Endothelial cell of umbilical vein (primary cell): ENCODE measurements around the gene SLC6A6. TPM values are rescaled to one million over a fixed set of nuclear protein-coding genes. Genes with fewer than 3 reads are reported as not detected.

ENCODE experiments used
- BruUV-seq: library from RNA; stranded (reverse); fragments of 400-500 nt; replicated peaks from 2 replicates; lab custom pipeline; 2021; lab: Mats Ljungman, UMichigan
- CTCF ChIA-PET: fragments of 300-600, 350-600 bp; sonication (Branson Sonifier 250); formaldehyde crosslinking; loops from one replicate; lab custom pipeline; 2021; ENCODE audit warnings: antibody characterized with exemption, inconsistent platforms; lab: Charles Lee
- POLR2A ChIA-PET: fragments of 300-600, 350-600 bp; sonication (Branson Sonifier 250); formaldehyde crosslinking; loops from one replicate; lab custom pipeline; 2021; ENCODE audit warnings: antibody characterized with exemption, inconsistent platforms; lab: Charles Lee
- DNase-seq: peaks from one replicate; pipeline ENCODE4 v3.0.0-alpha.2; 2011; ENCODE audit warnings: low read depth, low spot score
- FAIRE-seq: peaks from 2 replicates; lab custom pipeline; 2011; peaks lifted over from hg19 to GRCh38; lab: Jason Lieb, UNC
- H2AFZ ChIP-seq: 2 replicates; pipeline ENCODE4 v1.6.0; 2012; ENCODE audit warnings: low read depth, low read length, control low read depth, inconsistent platforms
- H3K27ac ChIP-seq: 2 replicates; pipeline ENCODE4 v1.5.1; 2011; ENCODE audit warnings: low read depth, mild to moderate bottlenecking, control low read depth, low read length, moderate library complexity; ENCODE audit not compliant: insufficient read depth
- H3K27me3 ChIP-seq, 2 experiments: 2 replicates each; pipeline versions ENCODE4 v1.6.0 to v1.6.1; 2011; ENCODE audit warnings: low read length in 2 of 2, mixed read lengths in 1 of 2; ENCODE audit not compliant: control insufficient read depth in 2 of 2, insufficient read depth in 2 of 2
- H3K36me3 ChIP-seq, 2 experiments: 2 replicates in 1 of 2; 3 replicates in 1 of 2; pipeline ENCODE4 v1.5.1; 2011; ENCODE audit warnings: low read length in 2 of 2, mild to moderate bottlenecking in 1 of 2, moderate library complexity in 1 of 2; ENCODE audit not compliant: control insufficient read depth in 2 of 2, insufficient read depth in 2 of 2; ENCODE audit errors: extremely low read depth in 1 of 2
- H3K4me1 ChIP-seq: 3 replicates; pipeline ENCODE4 v1.5.1; 2011; ENCODE audit warnings: mild to moderate bottlenecking, low read length; ENCODE audit not compliant: control insufficient read depth, insufficient read depth; ENCODE audit errors: extremely low read depth
- H3K4me2 ChIP-seq: 2 replicates; pipeline ENCODE4 v1.6.1; 2011; ENCODE audit warnings: low read length, control low read depth, mixed read lengths; ENCODE audit not compliant: insufficient read depth
- H3K4me3 ChIP-seq, 3 experiments: fragments of 200-600 bp in 1 of 3; sonication (generic), shearing (Covaris generic) in 1 of 3; replicated peaks in 1 of 3; 2 replicates each; pipeline ENCODE4 v1.5.1; 2011 to 2016; ENCODE audit warnings: control low read depth in 3 of 3, low read length in 3 of 3, mild to moderate bottlenecking in 2 of 3, inconsistent platforms in 1 of 3, low read depth in 1 of 3, moderate library complexity in 1 of 3; ENCODE audit not compliant: insufficient read depth in 1 of 3
- H3K79me2 ChIP-seq: 2 replicates; pipeline ENCODE4 v1.6.0; 2012; ENCODE audit warnings: low read length, inconsistent platforms; ENCODE audit not compliant: control insufficient read depth, insufficient read depth
- H3K9ac ChIP-seq: replicated peaks from 2 replicates; pipeline ENCODE3; 2011; ENCODE audit warnings: low read length, control low read depth; ENCODE audit not compliant: insufficient read depth; ENCODE audit errors: extremely low read depth
- H3K9me1 ChIP-seq: replicated peaks from 3 replicates; pipeline ENCODE4 v1.6.0; 2011; ENCODE audit warnings: mild to moderate bottlenecking, low read length; ENCODE audit not compliant: control insufficient read depth, insufficient read depth; ENCODE audit errors: extremely low read depth
- H3K9me3 ChIP-seq: replicated peaks from 2 replicates; pipeline ENCODE4 v1.5.1; 2012; ENCODE audit warnings: low read length, inconsistent platforms; ENCODE audit not compliant: control insufficient read depth, insufficient read depth
- H4K20me1 ChIP-seq: replicated peaks from 2 replicates; pipeline ENCODE3; 2011; ENCODE audit warnings: mild to moderate bottlenecking, low read length; ENCODE audit not compliant: control insufficient read depth, insufficient read depth; ENCODE audit errors: extremely low read depth
- CTCF ChIP-seq, 2 donors: IDR thresholded peaks; 1 replicate in 1 of 2; 2 replicates in 1 of 2; pipeline ENCODE4 v1.5.1; 2011; ENCODE audit warnings: low read length in 2 of 2, mild to moderate bottlenecking in 2 of 2, moderate library complexity in 2 of 2, control low read depth in 1 of 2, inconsistent platforms in 1 of 2, low read depth in 1 of 2; ENCODE audit not compliant: insufficient read depth in 1 of 2; ENCODE audit errors: extremely low read depth in 1 of 2
- EZH2 ChIP-seq: IDR thresholded peaks from 2 replicates; pipeline ENCODE4 v1.6.1; 2012; ENCODE audit warnings: borderline replicate concordance, low read depth, mild to moderate bottlenecking, moderate library complexity, low read length, inconsistent platforms; ENCODE audit not compliant: severe bottlenecking
- FOS ChIP-seq: IDR thresholded peaks from 2 replicates; pipeline ENCODE4 v1.6.1; 2011; ENCODE audit warnings: mild to moderate bottlenecking, low read length, moderate library complexity, borderline replicate concordance; ENCODE audit not compliant: insufficient read depth
- GATA2 ChIP-seq: IDR thresholded peaks from 2 replicates; pipeline ENCODE4 v1.7.0; 2011; ENCODE audit warnings: low read depth, mild to moderate bottlenecking, moderate library complexity, mixed read lengths, low read length; ENCODE audit not compliant: insufficient read length, insufficient read depth
- JUN ChIP-seq: IDR thresholded peaks from 2 replicates; pipeline ENCODE4 v1.6.1; 2011; ENCODE audit warnings: borderline replicate concordance, low read depth; ENCODE audit not compliant: insufficient read length, insufficient read depth
- MAX ChIP-seq: IDR thresholded peaks from 2 replicates; pipeline ENCODE4 v1.6.1; 2011; ENCODE audit not compliant: insufficient read depth, insufficient read length
- MYC ChIP-seq: IDR thresholded peaks from one replicate; pipeline ENCODE4 v1.6.1; 2011; ENCODE audit warnings: mild to moderate bottlenecking, low read depth, low read length
- POLR2A ChIP-seq: IDR thresholded peaks from 2 replicates; pipeline ENCODE4 v1.6.1; 2012; ENCODE audit warnings: low read depth, mild to moderate bottlenecking, control low read depth, low read length
- POLR2AphosphoS5 ChIP-seq: IDR thresholded peaks from 2 replicates; pipeline ENCODE4 v1.6.1; 2012; ENCODE audit warnings: low read depth, mild to moderate bottlenecking, control low read depth, low read length, moderate library complexity; ENCODE audit not compliant: insufficient read depth
- dilution Hi-C: fragments of 300-500 bp; cut with MboI; formaldehyde crosslinking; loops from one replicate; pipeline ENCODE4 v1.15.0; 2019; ENCODE audit warnings: low sequenced_read_pairs; ENCODE audit not compliant: extremely low pct_ligation_motif_present
- intact Hi-C: fragments of 100-400 bp; cut with micrococcal nuclease; formaldehyde crosslinking; loops from one replicate; pipeline ENCODE4 v1.10.0; 2022
- polyA plus RNA-seq, 4 experiments: library from polyadenylated mRNA; depleted of rRNA in 3 of 4; stranded (reverse) in 3 of 4; unstranded in 1 of 4; fragments of >200 nt; gene quantifications; 2 replicates each; pipeline versions ENCODE4 v1.2.1 to v1.2.3, GENCODE V29; 2011 to 2012; ENCODE audit warnings: missing spikeins in 1 of 4
- total RNA-seq: library from RNA; stranded (reverse); gene quantifications from 2 replicates; pipeline ENCODE4 v1.2.3, GENCODE V29; 2021

The SLC6A6 gene
- total and polyA plus RNA-seq, 2 donors (not counting 3 experiments of a cell fraction or from before 2014, with no cell fraction given), result 25.7 to 38.0 TPM

- Histone ChIP-seq H3K4me1 (no peaks in the 10 kb centered on the region), H3K9me1 (no peaks in the 10 kb centered on the region), H3K4me2 (no peak overlapping the region), H4K20me1 (no peaks in the 10 kb centered on the region), H3K27ac (no peak overlapping the region), H3K4me3 (no peak overlapping the region), H3K9ac (no peak overlapping the region), H3K9me3 (no peaks in the 10 kb centered on the region), H2AFZ (no peak overlapping the region), H3K79me2 (no peaks in the 10 kb centered on the region), H3K36me3 (no peaks in the 10 kb centered on the region), H3K27me3 (peaks cover 1 to 4% of the 10 kb centered on the region in 2 experiments)
- CTCF ChIA-PET, result interaction anchor here (0.7 kb wide), 1 partner anchor 8 kb away, joined by 3 read pairs; no protein-coding TSS in a partner anchor
- dilution Hi-C loops (no loop called here), intact Hi-C loops (no loop called here)
- FAIRE-seq (no peak), DNase-seq (no peak)
- POLR2A ChIA-PET, result no interaction called here
- BruUV-seq, result no TSS peak
- no peak for TF ChIP-seq EZH2
- TF ChIP-seq FOS, result no peak
- no peak for TF ChIP-seq MAX
- no peak for TF ChIP-seq MYC
- no peak for TF ChIP-seq POLR2AphosphoS5
- no peak for TF ChIP-seq JUN
- TF ChIP-seq GATA2, result no peak
- no peak for TF ChIP-seq CTCF (IDR thresholded peaks at IDR 0.05; ENCODE audit: extremely low read depth in 1 of 2, insufficient read depth in 1 of 2, low read depth in 1 of 2, low read length in 2 of 2)
- no peak for TF ChIP-seq POLR2A
Observed at GRCh38 chr3:14528081-14528480, 125.7 kb downstream of the SLC6A6 start.
